ENCODE results near the gene ACHE. TPM values are rescaled to one million over a fixed set of nuclear protein-coding genes. Genes with fewer than 3 reads are reported as not detected.

The ACHE gene
- total RNA-seq, 6 donors from 2014 or later, result 1.3 to 2.9 (median 2.2) TPM; not detected in 1

DNA sequence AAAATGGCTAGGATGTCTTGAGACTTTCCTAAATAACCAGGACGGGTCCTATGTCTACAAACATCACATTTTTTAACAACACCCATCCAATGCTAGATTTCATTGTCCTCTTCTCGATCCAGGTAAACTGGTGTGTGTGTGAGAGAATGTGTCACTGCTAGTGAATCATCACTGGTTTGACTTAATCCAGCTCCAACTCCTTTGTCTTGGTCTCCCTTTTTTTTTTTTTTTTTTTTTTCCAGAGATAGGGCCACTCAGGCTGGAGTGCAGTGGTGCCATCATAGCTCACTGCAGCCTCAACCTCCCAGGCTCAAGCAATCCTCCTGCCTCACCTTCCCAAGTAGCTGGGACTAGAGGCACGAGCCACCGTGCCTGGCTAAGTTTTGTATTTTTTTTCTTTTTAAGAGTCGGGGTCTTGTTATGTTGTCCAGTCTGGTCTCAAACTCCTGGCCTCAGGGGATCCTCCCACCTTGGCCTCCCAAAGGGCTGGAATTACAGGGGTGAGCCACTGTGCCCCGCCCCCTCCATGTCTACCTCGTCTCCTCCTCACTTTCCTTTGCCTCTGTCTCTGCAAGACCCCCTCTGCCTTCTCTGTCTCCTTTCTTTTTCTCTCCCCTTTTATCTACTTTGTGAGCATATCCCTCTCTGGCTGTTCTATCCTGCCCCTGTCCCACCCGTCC lies 4.0 kb downstream of the ACHE start:
- H3K36me3 ChIP-seq, result peaks cover 2 to 20% (median 12%) of the 10 kb centered on the region in 4 donors
- TF ChIP-seq POLR2AphosphoS5 (IDR thresholded peaks at IDR 0.05) (no peak), EP300 (IDR thresholded peaks at IDR 0.05) (no peak), CTCF (IDR thresholded peaks at IDR 0.05) (no peak), POLR2A (IDR thresholded peaks at IDR 0.05) (no peak)
- no peak for ATAC-seq (ENCODE audit: low FRiP score in 2 of 2)
- no peak for DNase-seq
- peaks cover 0 to 25% (median 18%) of the 10 kb centered on the region in 4 donors for H3K27me3 ChIP-seq
- H3K4me3 ChIP-seq, result peak overlapping the region in 1 of 4 donors; percentile 80
- no peak overlapping the region for H3K27ac ChIP-seq
- WGBS, 2 donors, result 80% methylated on average over 8 of the region's 8 CpGs
- H3K4me1 ChIP-seq, result peaks cover 53 to 64% (median 61%) of the 10 kb centered on the region in 4 donors
- H3K9me3 ChIP-seq, result no peaks in the 10 kb centered on the region

DNA sequence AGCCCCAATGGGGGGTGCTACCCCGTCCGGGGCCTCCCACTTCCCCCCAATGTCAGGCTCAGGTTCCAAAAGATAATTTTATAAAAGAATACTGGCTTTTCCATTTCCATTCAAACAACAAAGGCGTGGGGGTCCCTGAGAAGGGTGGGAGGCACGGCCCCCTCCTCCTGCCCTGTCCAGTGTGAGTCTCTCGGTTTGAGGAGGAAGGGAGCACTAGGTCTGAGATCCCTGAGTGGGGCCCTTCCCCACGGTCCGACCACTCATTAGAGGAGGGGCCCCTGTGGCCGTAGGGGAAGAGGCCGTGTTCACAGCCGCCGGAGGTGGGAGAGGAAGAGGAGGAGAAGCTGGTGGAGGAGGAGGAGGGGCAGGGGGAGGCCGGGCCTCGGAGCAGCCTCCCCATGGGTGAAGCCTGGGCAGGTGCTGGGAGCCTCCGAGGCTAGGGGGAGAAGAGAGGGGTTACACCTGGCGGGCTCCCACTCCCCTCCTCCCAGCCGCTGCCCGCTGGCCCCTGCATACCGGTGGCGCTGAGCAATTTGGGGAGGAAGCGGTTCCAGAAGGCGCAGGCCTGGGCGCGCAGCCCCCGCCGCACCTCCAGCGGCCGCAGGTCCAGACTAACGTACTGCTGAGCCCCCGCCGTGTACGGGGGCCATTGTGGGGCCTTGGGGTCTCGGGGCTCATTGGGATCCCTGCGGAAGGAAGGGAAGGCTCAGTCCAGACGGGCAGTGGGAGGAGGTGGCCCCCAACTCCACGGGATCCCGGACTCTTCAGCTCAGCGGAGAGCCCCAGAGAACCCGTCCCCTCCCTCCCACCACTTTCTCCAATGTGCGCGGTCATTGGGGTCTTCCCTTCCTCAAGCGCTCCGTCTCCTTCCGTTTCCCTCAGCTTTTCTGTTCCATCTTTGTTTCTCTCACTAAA lies 4.8 kb downstream of the ACHE start:
- ATAC-seq (ENCODE audit: low FRiP score in 2 of 2) (no peak), DNase-seq (peak in 1 of 2 donors; percentile 79)
- Histone ChIP-seq H3K27ac (peak overlapping the region; percentile 84 to 95 (median 91)), H3K4me1 (peaks cover 45 to 56% (median 53%) of the 10 kb centered on the region in 4 donors), H3K36me3 (peaks cover 10 to 27% (median 20%) of the 10 kb centered on the region in 4 donors), H3K27me3 (peaks cover 0 to 17% (median 11%) of the 10 kb centered on the region in 4 donors), H3K9me3 (no peaks in the 10 kb centered on the region), H3K4me3 (peak overlapping the region in 3 of 4 donors; percentile 71 to 80 (median 77))
- TF ChIP-seq EP300 (IDR thresholded peaks at IDR 0.05) (no peak), CTCF (IDR thresholded peaks at IDR 0.05) (no peak), POLR2A (IDR thresholded peaks at IDR 0.05) (no peak), POLR2AphosphoS5 (IDR thresholded peaks at IDR 0.05) (no peak)
- 21 to 29% methylated on average over 26 to 33 of the region's 43 CpGs for WGBS, 2 donors

DNA sequence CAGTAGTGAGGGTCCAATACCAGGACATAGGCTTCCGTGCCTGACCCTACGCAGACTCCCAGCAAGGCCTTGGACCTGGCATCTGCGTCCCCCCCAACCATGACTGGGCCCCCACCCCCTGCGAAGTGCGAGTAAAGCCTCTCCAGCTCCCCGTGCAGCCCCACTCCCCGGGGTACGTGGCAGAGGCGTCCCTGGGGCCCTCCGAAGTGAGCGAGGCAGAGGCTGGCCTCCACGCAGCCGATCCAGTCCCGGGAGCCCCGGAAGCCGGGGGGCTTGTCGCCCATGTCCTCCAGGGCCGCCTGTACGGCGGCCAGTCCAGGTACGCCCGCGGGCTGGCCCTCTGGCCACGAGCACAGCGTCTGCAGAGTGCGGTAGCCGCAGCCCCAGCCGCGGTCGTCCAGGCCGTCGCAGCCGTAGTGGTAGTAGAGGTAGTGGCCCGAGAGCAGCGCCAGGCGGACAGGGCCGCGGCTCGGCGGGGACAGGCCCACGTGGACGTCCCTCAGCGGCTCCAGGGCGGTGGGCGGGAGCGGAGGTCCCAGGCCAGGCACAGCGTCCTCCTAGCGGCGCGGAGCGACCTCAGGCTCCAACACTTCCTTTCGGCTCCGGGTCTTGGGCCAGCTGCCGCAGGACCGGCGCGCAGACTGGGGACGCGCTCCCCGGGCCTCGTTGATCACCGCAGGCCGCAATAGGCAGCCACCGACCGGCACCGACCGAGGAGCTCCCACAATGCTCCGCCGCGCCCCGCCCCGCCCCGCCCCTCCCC lies 6.5 kb downstream of the ACHE start, which contains the start of gene UFSP1:
UFSP1 (minus strand) TSS at position 728 of the 763 bp plus-strand sequence; CDS start at position 284, 444 bp downstream.
- ATAC-seq (ENCODE audit: low FRiP score in 2 of 2) (peak; percentile 50 to 66), DNase-seq (no peak)
- Histone ChIP-seq H3K27ac (peak within 1 kb of the TSS; percentile 84 to 95 (median 91)), H3K27me3 (peaks cover 0 to 4% (median 0%) of the 10 kb centered on the region in 4 donors), H3K4me3 (peak within 1 kb of the TSS; percentile 67 to 80 (median 74)), H3K9me3 (no peaks in the 10 kb centered on the region), H3K4me1 (peaks cover 32 to 40% (median 37%) of the 10 kb centered on the region in 4 donors), H3K36me3 (peaks cover 19 to 45% (median 37%) of the 10 kb centered on the region in 4 donors)
- 9% methylated on average over 34 of the region's 73 CpGs; no CpG with 5 or more reads in 1 of the 2 donors for WGBS, 2 donors
- peak in 3 of 6 experiments; percentile 2 to 53 (median 45) for TF ChIP-seq CTCF (IDR thresholded peaks at IDR 0.05)
- peak in 1 of 4 donors; percentile 23 for TF ChIP-seq POLR2A (IDR thresholded peaks at IDR 0.05)
- no peak for TF ChIP-seq POLR2AphosphoS5 (IDR thresholded peaks at IDR 0.05)

- Histone ChIP-seq H3K27ac (peak overlapping the region; percentile 84 to 95 (median 91)), H3K4me1 (peaks cover 32 to 40% (median 37%) of the 10 kb centered on the region in 4 donors), H3K36me3 (peaks cover 19 to 52% (median 44%) of the 10 kb centered on the region in 4 donors), H3K4me3 (peak overlapping the region in 3 of 4 donors; percentile 71 to 80 (median 77)), H3K9me3 (no peaks in the 10 kb centered on the region), H3K27me3 (peaks cover 0 to 4% (median 0%) of the 10 kb centered on the region in 4 donors)
- no peak for DNase-seq
- TF ChIP-seq POLR2AphosphoS5 (IDR thresholded peaks at IDR 0.05) (no peak), EP300 (IDR thresholded peaks at IDR 0.05) (no peak), CTCF (IDR thresholded peaks at IDR 0.05) (no peak), POLR2A (IDR thresholded peaks at IDR 0.05) (no peak)
- no peak for ATAC-seq (ENCODE audit: low FRiP score in 2 of 2)
- WGBS, 2 donors, result 83 to 86% methylated on average over 18 of the region's 18 CpGs
These were observed 7.2 kb downstream of the ACHE start for GRCh38 chr7:100888291-100888987.

Measured in upper lobe of left lung (tissue), 6 donors.